CD14-positive monocyte (primary cell): ENCODE data around the gene KRT13. TPM values are rescaled to one million over a fixed set of nuclear protein-coding genes. Genes with fewer than 3 reads are reported as not detected.

Source experiments
- DNase-seq, 3 donors: peaks; one replicate each; pipeline ENCODE4 v3.0.0-alpha.2; 2011 to 2022
- H2AFZ ChIP-seq: 2 replicates; pipeline ENCODE4 v1.6.0; 2012; ENCODE audit warnings: mild to moderate bottlenecking, low read depth, low read length, inconsistent platforms; ENCODE audit not compliant: insufficient read depth, poor library complexity, severe bottlenecking
- H3K27ac ChIP-seq, 2 donors: 1 replicate in 1 of 2; 2 replicates in 1 of 2; pipeline ENCODE4 v1.5.1; 2012 to 2013; ENCODE audit warnings: low read length in 2 of 2, control low read depth in 1 of 2, inconsistent platforms in 1 of 2, low read depth in 1 of 2, mild to moderate bottlenecking in 1 of 2
- H3K27me3 ChIP-seq, 2 donors: one replicate each; pipeline versions ENCODE4 v1.6.0 to v1.6.1; 2011 to 2013; ENCODE audit warnings: low read length in 2 of 2; ENCODE audit not compliant: control insufficient read depth in 2 of 2, insufficient read depth in 2 of 2
- H3K36me3 ChIP-seq, 2 donors: replicated peaks in 1 of 2; 1 replicate in 1 of 2; 2 replicates in 1 of 2; pipeline versions ENCODE4 v1.5.1 to v1.6.1; 2012 to 2013; ENCODE audit warnings: low read length in 2 of 2, control low read depth in 1 of 2, inconsistent platforms in 1 of 2, mild to moderate bottlenecking in 1 of 2; ENCODE audit not compliant: insufficient read depth in 2 of 2, control insufficient read depth in 1 of 2
- H3K4me1 ChIP-seq, 2 donors: 1 replicate in 1 of 2; 2 replicates in 1 of 2; pipeline versions ENCODE4 v1.5.1 to v1.6.1; 2012 to 2013; ENCODE audit warnings: low read length in 2 of 2, control low read depth in 1 of 2, inconsistent platforms in 1 of 2, mild to moderate bottlenecking in 1 of 2, moderate library complexity in 1 of 2; ENCODE audit not compliant: insufficient read depth in 2 of 2, control insufficient read depth in 1 of 2
- H3K4me2 ChIP-seq: replicated peaks from 2 replicates; pipeline ENCODE3; 2012; ENCODE audit warnings: low read length, moderate library complexity, mild to moderate bottlenecking; ENCODE audit not compliant: poor library complexity, severe bottlenecking; ENCODE audit errors: extremely low read depth
- H3K4me3 ChIP-seq, 3 experiments: fragments of 200-600 bp in 1 of 3; sonication (generic) in 1 of 3; replicated peaks in 1 of 3; 1 replicate in 2 of 3; 2 replicates in 1 of 3; pipeline ENCODE4 v1.5.1; 2011 to 2013; ENCODE audit warnings: low read length in 3 of 3, mild to moderate bottlenecking in 3 of 3, control low read depth in 2 of 3, low read depth in 2 of 3, inconsistent platforms in 1 of 3, moderate library complexity in 1 of 3
- H3K79me2 ChIP-seq: 2 replicates; pipeline ENCODE4 v1.6.0; 2012; ENCODE audit warnings: mild to moderate bottlenecking, control low read depth, inconsistent platforms, low read length, moderate library complexity; ENCODE audit not compliant: insufficient read depth
- H3K9ac ChIP-seq: 2 replicates; pipeline ENCODE4 v1.6.0; 2017; ENCODE audit warnings: low read length, mild to moderate bottlenecking; ENCODE audit not compliant: insufficient read depth, poor library complexity, severe bottlenecking
- H3K9me3 ChIP-seq, 2 donors: replicated peaks in 1 of 2; 1 replicate in 1 of 2; 2 replicates in 1 of 2; pipeline versions ENCODE4 v1.5.1 to v1.6.1; 2012 to 2013; ENCODE audit warnings: low read length in 2 of 2, control low read depth in 1 of 2; ENCODE audit not compliant: control insufficient read depth in 1 of 2, insufficient read depth in 1 of 2
- H4K20me1 ChIP-seq: 2 replicates; pipeline ENCODE4 v1.6.0; 2012; ENCODE audit warnings: mild to moderate bottlenecking, low read length, control low read depth, moderate library complexity; ENCODE audit not compliant: insufficient read depth
- H3K27ac Mint-ChIP-seq, 7 donors: one replicate each; pipeline ENCODE4 v1.8.0; 2020; ENCODE audit warnings: mild to moderate bottlenecking in 7 of 7, mixed read lengths in 7 of 7, moderate library complexity in 6 of 7, inconsistent platforms in 2 of 7
- H3K27me3 Mint-ChIP-seq, 3 donors: one replicate each; pipeline ENCODE4 v1.8.0; 2021 to 2022; ENCODE audit warnings: low read depth in 3 of 3, mild to moderate bottlenecking in 3 of 3, mixed read lengths in 3 of 3, moderate library complexity in 3 of 3, inconsistent platforms in 1 of 3
- H3K36me3 Mint-ChIP-seq, 2 donors: one replicate each; pipeline ENCODE4 v1.8.0; 2020; ENCODE audit warnings: mixed read lengths in 2 of 2, inconsistent platforms in 1 of 2, mild to moderate bottlenecking in 1 of 2
- H3K4me1 Mint-ChIP-seq: one replicate; pipeline ENCODE4 v1.8.0; 2020; ENCODE audit warnings: mild to moderate bottlenecking, mixed read lengths
- H3K4me3 Mint-ChIP-seq, 2 donors: one replicate each; pipeline ENCODE4 v1.8.0; 2020; ENCODE audit warnings: mild to moderate bottlenecking in 2 of 2, mixed read lengths in 2 of 2, moderate library complexity in 1 of 2
- H3K9me3 Mint-ChIP-seq, 7 donors: one replicate each; pipeline ENCODE4 v1.8.0; 2020 to 2022; ENCODE audit warnings: mixed read lengths in 7 of 7, mild to moderate bottlenecking in 6 of 7, moderate library complexity in 6 of 7, inconsistent platforms in 2 of 7
- WGBS: methylation state at CpG from one replicate; pipeline ENCODE4 v1.1.5; 2013; ENCODE audit warnings: missing lambda C conversion rate; ENCODE audit not compliant: insufficient coverage; 5-methylcytosine and 5-hydroxymethylcytosine counted together
- intact Hi-C, 2 donors: fragments of 100-400 bp; cut with micrococcal nuclease; formaldehyde crosslinking; loops; one replicate each; pipeline versions ENCODE4 v1.15.0 to v1.15.1; 2023
- polyA plus RNA-seq, 3 donors: library from polyadenylated mRNA; depleted of rRNA in 1 of 3; unstranded in 2 of 3; stranded (reverse) in 1 of 3; fragments of 300-500 nt in 2 of 3; fragments of >200 nt in 1 of 3; fragmentation: Illumina TruSeq in 2 of 3; gene quantifications; 1 replicate in 2 of 3; 2 replicates in 1 of 3; pipeline ENCODE4 v1.2.3, GENCODE V29; 2012 to 2021
- TF ChIP-seq, protein P1 (sequence below): fragments of 200-600 bp; IDR thresholded peaks from one replicate; pipeline ENCODE4 v1.8.0; 2022; ENCODE audit warnings: antibody characterized with exemption, mild to moderate bottlenecking

Gene KRT13
- polyA plus RNA-seq, 3 donors, result not detected

DNA sequence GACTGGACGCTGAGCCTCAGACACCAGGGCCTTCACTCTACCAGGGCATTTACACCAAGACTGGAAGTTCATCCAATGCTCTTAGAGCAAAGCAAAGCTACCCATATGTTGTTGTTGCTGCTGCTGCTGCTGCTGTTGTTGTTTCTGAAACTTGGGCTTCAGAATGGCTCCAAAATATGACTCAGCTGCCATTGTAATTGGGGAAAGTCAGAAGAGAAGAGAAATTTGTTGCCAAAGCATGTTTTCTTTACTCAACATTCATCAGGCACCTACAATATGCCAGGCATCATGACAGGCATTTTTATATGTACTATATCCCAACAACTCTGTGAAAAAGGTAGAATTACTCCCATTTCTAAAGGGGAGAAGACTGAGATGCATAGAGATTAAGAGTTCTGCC, 50.2 kb downstream of the KRT13 start:
- H3K9ac ChIP-seq, result no peak overlapping the region
- no peaks in the 10 kb centered on the region for H3K27me3 ChIP-seq
- Mint-ChIP-seq H3K4me3 (no peak overlapping the region), H3K27me3 (peaks cover 0 to 5% (median 3%) of the 10 kb centered on the region in 3 donors), H3K27ac (no peak overlapping the region), H3K9me3 (peaks cover 0 to 4% (median 0%) of the 10 kb centered on the region in 7 donors), H3K36me3 (no peaks in the 10 kb centered on the region), H3K4me1 (peaks cover 3% of the 10 kb centered on the region)
- no peaks in the 10 kb centered on the region for H4K20me1 ChIP-seq
- no CpG with 5 or more reads among the region's 1 CpG for WGBS
- no peak overlapping the region for H3K4me2 ChIP-seq
- TF ChIP-seq, protein P1, sequence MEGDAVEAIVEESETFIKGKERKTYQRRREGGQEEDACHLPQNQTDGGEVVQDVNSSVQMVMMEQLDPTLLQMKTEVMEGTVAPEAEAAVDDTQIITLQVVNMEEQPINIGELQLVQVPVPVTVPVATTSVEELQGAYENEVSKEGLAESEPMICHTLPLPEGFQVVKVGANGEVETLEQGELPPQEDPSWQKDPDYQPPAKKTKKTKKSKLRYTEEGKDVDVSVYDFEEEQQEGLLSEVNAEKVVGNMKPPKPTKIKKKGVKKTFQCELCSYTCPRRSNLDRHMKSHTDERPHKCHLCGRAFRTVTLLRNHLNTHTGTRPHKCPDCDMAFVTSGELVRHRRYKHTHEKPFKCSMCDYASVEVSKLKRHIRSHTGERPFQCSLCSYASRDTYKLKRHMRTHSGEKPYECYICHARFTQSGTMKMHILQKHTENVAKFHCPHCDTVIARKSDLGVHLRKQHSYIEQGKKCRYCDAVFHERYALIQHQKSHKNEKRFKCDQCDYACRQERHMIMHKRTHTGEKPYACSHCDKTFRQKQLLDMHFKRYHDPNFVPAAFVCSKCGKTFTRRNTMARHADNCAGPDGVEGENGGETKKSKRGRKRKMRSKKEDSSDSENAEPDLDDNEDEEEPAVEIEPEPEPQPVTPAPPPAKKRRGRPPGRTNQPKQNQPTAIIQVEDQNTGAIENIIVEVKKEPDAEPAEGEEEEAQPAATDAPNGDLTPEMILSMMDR, result no peak
- no peaks in the 10 kb centered on the region for H3K79me2 ChIP-seq
- no peak for DNase-seq
- no peak overlapping the region for H2AFZ ChIP-seq
- intact Hi-C loops, result no loop called here
- H3K27ac ChIP-seq, result no peak overlapping the region
- H3K9me3 ChIP-seq, result no peaks in the 10 kb centered on the region
- no peaks in the 10 kb centered on the region for H3K36me3 ChIP-seq
- H3K4me3 ChIP-seq, result no peak overlapping the region
- no peaks in the 10 kb centered on the region for H3K4me1 ChIP-seq

DNA sequence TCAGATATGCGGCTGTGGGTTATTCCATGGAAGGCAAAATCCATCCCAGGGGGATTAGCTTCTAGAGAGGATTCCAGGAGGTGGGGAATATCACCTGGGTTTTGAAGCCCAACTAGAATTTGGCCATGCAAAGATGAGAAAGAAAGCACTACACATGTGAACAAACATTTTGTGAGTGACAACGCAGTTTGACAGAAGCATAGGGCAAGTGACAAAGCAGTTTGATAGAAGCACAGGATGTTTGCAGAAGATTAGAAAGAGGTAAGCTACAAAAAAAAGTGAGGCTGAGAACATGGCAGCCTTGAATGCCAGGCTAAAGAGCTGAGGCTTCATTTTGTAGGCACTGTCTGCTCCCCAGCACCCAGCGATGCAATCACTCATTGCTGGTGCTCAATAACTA, 52.3 kb downstream of the KRT13 start:
- peaks cover 0 to 4% (median 0%) of the 10 kb centered on the region in 7 donors for H3K9me3 Mint-ChIP-seq
- no peaks in the 10 kb centered on the region for H3K36me3 Mint-ChIP-seq

More for the DNA sequence above, 52.3 kb downstream of the KRT13 start:
- no peak overlapping the region for H3K27ac Mint-ChIP-seq
- H3K27me3 Mint-ChIP-seq, result peaks cover 0 to 5% (median 5%) of the 10 kb centered on the region in 3 donors
- Histone ChIP-seq H3K27ac (no peak overlapping the region), H4K20me1 (no peaks in the 10 kb centered on the region), H3K79me2 (no peaks in the 10 kb centered on the region), H3K27me3 (no peaks in the 10 kb centered on the region), H3K9me3 (no peaks in the 10 kb centered on the region), H3K4me3 (no peak overlapping the region), H2AFZ (no peak overlapping the region), H3K4me1 (no peaks in the 10 kb centered on the region), H3K9ac (no peak overlapping the region), H3K4me2 (no peak overlapping the region), H3K36me3 (no peaks in the 10 kb centered on the region)
- no peak for DNase-seq
- intact Hi-C loops, result no loop called here
- TF ChIP-seq, protein P1, result no peak
- WGBS, result 75% methylated on average over 2 of the region's 3 CpGs
- H3K4me3 Mint-ChIP-seq, result no peak overlapping the region
- H3K4me1 Mint-ChIP-seq, result peaks cover 3% of the 10 kb centered on the region
